Astrocyte (in vitro differentiated cells and primary cell): ENCODE results near the gene DNAH2.

Experiments
- CTCF ChIP-seq: IDR thresholded peaks from 2 replicates; pipeline ENCODE4 v1.5.1; 2011; ENCODE audit warnings: low read depth, mild to moderate bottlenecking, inconsistent platforms, low read length, moderate library complexity; ENCODE audit not compliant: insufficient read depth
- EZH2 ChIP-seq: IDR thresholded peaks from 2 replicates; pipeline ENCODE4 v1.6.1; 2012; ENCODE audit warnings: mild to moderate bottlenecking, low read length, inconsistent platforms; ENCODE audit not compliant: insufficient read depth

GRCh38 chr17:7668482-7668881, 49.1 kb upstream of the DNAH2 start:
- no peak for TF ChIP-seq CTCF
- no peak for TF ChIP-seq EZH2
